Upper lobe of right lung (tissue), 1 donor: ENCODE results near the gene TMEM109. TPM values are rescaled to one million over a fixed set of nuclear protein-coding genes. Genes with fewer than 3 reads are reported as not detected.

Source experiments
- ATAC-seq: fragments of 200-7000 bp; cut with Tn5 transposase; one replicate; pipeline ENCODE4 v1.9.1; 2020; ENCODE audit warnings: mild to moderate bottlenecking, moderate library complexity
- DNase-seq: peaks from one replicate; pipeline ENCODE4 v3.0.0-alpha.2; 2020
- H3K27ac ChIP-seq: fragments of 200-600 bp; one replicate; pipeline ENCODE4 v1.8.0; 2022
- H3K27me3 ChIP-seq: fragments of 200-600 bp; one replicate; pipeline ENCODE4 v1.8.0; 2022; ENCODE audit warnings: mild to moderate bottlenecking
- H3K36me3 ChIP-seq: fragments of 200-600 bp; one replicate; pipeline ENCODE4 v1.8.0; 2022
- H3K4me1 ChIP-seq: fragments of 200-600 bp; one replicate; pipeline ENCODE4 v1.8.0; 2022
- H3K4me3 ChIP-seq: fragments of 200-600 bp; one replicate; pipeline ENCODE4 v1.8.0; 2022; ENCODE audit warnings: mild to moderate bottlenecking
- H3K9me3 ChIP-seq: fragments of 200-600 bp; one replicate; pipeline ENCODE4 v1.8.0; 2022
- intact Hi-C: fragments of 100-400 bp; cut with DNase I; formaldehyde crosslinking; loops from one replicate; pipeline ENCODE4 v1.11.0; 2022
- total RNA-seq: library from RNA; stranded (reverse); fragmentation: NEBNext Ultra II Directional; extraction: Animal tissue kit (Norgen Biotek cat#: 25700); gene quantifications from one replicate; pipeline ENCODE4 v1.2.1, GENCODE V29; 2021
- TF ChIP-seq, protein P1 (sequence below): fragments of 200-600 bp; IDR thresholded peaks from one replicate; pipeline ENCODE4 v1.8.0; 2022; ENCODE audit warnings: antibody characterized with exemption
- donor health status: DM: no; HTN: yes; CAD: no; lungs with severe emphysema.

The TMEM109 gene
- total RNA-seq, 1 donor from 2014 or later: 156 TPM

DNA sequence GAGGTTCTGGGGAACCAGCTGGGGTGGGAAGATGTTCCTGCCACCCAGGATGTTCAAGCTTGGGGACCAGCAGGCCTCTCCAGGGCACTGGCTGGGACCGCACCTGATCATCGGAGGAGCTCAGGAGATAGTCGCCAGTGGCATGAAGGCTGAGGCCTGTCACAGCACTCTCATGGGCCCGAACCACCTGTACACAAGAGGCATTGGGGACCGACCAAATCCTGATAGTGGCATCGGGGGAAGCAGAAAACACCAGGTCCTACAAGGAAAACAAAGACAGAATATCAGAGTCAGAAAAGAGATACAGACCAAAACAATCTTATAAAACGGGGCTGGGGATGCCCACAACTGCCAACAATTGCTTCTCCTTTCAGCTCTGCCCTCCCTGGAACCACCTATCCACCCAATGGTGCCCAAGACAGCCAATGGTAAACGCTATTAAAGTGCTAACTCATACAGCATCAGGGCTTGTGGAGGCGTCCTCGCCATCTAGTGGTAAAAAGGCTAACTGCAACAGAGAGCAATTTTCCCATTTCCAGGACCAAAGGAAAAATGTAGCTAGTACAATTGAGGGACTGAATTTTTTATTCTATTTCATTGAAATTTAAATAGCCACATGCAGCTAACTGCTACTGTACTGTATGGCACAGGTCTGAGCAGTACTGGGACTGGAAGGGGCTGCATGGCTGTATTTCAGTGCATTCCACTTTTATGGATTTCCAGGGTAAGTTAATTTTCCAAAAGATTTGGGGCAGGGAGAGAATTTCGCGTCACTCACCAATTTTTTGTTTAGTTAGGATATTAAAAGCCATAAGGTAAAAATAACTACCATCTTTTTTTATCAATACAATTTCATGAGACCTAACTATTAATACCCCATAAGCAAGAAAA lies 14.7 kb upstream of the TMEM109 start:
- H3K27ac ChIP-seq: no peak overlapping the region
- no peak for DNase-seq
- peaks cover 92% of the 10 kb centered on the region for H3K36me3 ChIP-seq
- no peaks in the 10 kb centered on the region for H3K27me3 ChIP-seq
- intact Hi-C loops: loop anchor here (5.0 kb wide), 1 partner anchor 67 kb away; no protein-coding TSS in a partner anchor
- no peaks in the 10 kb centered on the region for H3K9me3 ChIP-seq
- no peak overlapping the region for H3K4me3 ChIP-seq
- TF ChIP-seq, protein P1, sequence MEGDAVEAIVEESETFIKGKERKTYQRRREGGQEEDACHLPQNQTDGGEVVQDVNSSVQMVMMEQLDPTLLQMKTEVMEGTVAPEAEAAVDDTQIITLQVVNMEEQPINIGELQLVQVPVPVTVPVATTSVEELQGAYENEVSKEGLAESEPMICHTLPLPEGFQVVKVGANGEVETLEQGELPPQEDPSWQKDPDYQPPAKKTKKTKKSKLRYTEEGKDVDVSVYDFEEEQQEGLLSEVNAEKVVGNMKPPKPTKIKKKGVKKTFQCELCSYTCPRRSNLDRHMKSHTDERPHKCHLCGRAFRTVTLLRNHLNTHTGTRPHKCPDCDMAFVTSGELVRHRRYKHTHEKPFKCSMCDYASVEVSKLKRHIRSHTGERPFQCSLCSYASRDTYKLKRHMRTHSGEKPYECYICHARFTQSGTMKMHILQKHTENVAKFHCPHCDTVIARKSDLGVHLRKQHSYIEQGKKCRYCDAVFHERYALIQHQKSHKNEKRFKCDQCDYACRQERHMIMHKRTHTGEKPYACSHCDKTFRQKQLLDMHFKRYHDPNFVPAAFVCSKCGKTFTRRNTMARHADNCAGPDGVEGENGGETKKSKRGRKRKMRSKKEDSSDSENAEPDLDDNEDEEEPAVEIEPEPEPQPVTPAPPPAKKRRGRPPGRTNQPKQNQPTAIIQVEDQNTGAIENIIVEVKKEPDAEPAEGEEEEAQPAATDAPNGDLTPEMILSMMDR: peak; percentile 93
- ATAC-seq: peak; percentile 88
- peaks cover 6% of the 10 kb centered on the region for H3K4me1 ChIP-seq

DNA sequence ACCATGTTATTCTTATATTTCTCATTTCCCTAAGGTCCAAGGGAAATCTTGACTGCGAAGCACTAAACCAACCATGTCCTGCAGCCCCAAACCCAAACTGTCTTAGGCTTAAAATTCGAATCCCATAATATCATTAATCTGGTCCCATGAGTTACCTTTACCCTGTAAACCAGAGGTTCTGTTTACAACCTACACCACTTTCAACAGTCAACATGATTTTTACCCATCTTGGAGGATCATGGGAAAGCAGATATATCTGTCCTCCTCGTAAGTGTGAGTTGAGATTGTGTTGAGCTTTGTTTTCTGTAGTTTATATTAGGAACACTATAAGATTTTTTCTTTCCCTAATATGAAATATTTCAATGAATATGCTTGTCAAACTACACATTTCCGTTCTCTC lies 14.0 kb upstream of the TMEM109 start:
- no peak overlapping the region for H3K4me3 ChIP-seq
- H3K36me3 ChIP-seq: peaks cover 85% of the 10 kb centered on the region
- ATAC-seq: no peak
- H3K27me3 ChIP-seq: no peaks in the 10 kb centered on the region
- no peak overlapping the region for H3K27ac ChIP-seq
- no peak for DNase-seq
- intact Hi-C loops: loop anchor here (5.0 kb wide), 1 partner anchor 68 kb away; no protein-coding TSS in a partner anchor
- H3K9me3 ChIP-seq: no peaks in the 10 kb centered on the region
- peaks cover 13% of the 10 kb centered on the region for H3K4me1 ChIP-seq
- TF ChIP-seq, protein P1: no peak

DNA sequence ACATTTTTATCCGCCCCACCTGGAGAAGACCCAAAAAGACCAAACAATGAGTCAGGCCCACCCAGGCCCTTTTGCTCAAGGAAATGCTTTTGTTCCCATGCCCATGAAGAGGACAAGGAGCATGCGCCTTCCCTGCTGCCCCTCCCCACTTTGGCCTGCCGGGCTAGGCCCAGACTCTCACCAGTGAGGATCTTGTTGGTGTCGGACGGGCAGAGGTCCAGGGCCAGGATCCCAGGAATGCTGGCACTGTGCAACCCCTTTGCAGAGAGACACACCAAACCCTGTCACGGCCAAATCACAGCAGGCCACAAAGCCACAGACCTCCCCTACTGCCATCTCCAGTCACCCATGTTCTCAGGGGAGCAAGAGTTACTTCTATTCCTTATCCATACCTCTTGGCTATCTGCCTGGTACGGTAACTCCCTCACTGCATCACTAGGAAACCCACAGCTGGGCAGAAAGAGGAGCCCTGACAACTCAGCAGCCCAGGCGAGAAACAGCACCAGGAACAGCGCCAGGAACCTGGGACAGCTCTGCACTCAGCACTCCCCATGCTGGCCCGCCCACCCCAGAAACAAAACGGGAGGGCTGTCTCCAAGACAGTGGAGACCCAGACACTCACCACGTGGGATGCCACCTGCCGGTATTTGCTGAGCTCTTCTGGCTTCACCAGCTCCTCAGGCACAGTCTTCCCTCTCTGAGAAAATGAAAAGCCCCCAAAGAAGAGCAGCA lies 13.1 kb upstream of the TMEM109 start:
- intact Hi-C loops: no loop called here
- no peak for DNase-seq
- Histone ChIP-seq H3K4me3 (no peak overlapping the region), H3K36me3 (peaks cover 76% of the 10 kb centered on the region), H3K4me1 (peaks cover 21% of the 10 kb centered on the region), H3K9me3 (no peaks in the 10 kb centered on the region), H3K27me3 (no peaks in the 10 kb centered on the region), H3K27ac (no peak overlapping the region)
- TF ChIP-seq, protein P1: no peak
- no peak for ATAC-seq

DNA sequence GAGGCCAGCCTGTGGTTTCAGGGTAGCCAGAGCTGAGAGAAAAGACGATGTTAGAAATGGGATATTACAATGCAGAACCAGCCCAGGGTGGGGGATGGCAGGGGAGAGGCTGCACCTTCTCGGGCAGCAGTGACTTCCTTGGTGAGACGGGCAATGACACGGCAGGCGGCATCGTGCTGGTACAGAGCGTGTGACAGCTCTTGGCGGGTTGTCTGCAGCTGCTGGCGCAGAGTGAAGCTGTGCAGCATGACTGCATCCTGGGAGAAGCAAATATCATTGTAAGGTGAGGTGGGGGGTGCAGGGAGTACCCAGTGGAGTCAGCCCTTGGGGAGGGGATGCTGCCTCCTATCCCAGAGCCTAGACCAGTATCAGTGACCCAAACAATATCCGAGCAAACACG lies 11.3 kb upstream of the TMEM109 start:
- DNase-seq: no peak
- ATAC-seq: no peak

DNA sequence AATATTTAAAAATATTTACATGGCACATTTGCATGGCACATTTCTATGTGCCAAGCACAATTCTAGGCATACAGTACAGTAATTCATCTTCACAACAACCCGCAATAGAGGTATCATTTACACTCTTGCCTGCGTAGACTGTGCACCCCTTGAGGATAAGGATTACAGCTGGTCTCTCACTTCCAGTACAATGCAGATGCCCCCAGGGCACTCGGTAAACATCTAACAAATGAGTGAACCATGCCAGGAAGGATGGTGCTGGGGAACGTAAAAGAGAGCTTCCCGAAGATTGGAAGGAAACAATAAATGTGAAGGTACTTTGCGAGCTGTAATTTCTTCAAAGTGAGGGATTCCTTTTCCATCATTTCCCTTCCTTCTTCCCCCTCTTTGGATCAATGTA lies 8.9 kb upstream of the TMEM109 start:
- no peak for ATAC-seq
- Histone ChIP-seq H3K9me3 (no peaks in the 10 kb centered on the region), H3K27me3 (no peaks in the 10 kb centered on the region), H3K4me1 (peaks cover 27% of the 10 kb centered on the region), H3K36me3 (peaks cover 36% of the 10 kb centered on the region), H3K27ac (no peak overlapping the region), H3K4me3 (peak overlapping the region; percentile 84)
- TF ChIP-seq, protein P1: no peak
- intact Hi-C loops: no loop called here
- DNase-seq: no peak

More for the DNA sequence above, 11.3 kb upstream of the TMEM109 start:
- no peak overlapping the region for H3K27ac ChIP-seq
- no peaks in the 10 kb centered on the region for H3K27me3 ChIP-seq
- H3K4me1 ChIP-seq: peaks cover 27% of the 10 kb centered on the region
- intact Hi-C loops: no loop called here
- TF ChIP-seq, protein P1: no peak
- no peaks in the 10 kb centered on the region for H3K9me3 ChIP-seq
- H3K36me3 ChIP-seq: peaks cover 58% of the 10 kb centered on the region
- H3K4me3 ChIP-seq: no peak overlapping the region
